IPS-18c (cell line): ENCODE results near the gene S100G.

Experiments
- H3K4me3 ChIP-seq: 2 replicates; pipeline ENCODE4 v1.7.0; 2013; ENCODE audit warnings: low read depth, mild to moderate bottlenecking, low read length, moderate library complexity; ENCODE audit not compliant: insufficient read depth
- H3K9me3 ChIP-seq: one replicate; pipeline ENCODE4 v1.6.1; 2013; ENCODE audit warnings: mild to moderate bottlenecking, low read length, moderate library complexity; ENCODE audit not compliant: control insufficient read depth, insufficient read depth

Gene S100G

DNA sequence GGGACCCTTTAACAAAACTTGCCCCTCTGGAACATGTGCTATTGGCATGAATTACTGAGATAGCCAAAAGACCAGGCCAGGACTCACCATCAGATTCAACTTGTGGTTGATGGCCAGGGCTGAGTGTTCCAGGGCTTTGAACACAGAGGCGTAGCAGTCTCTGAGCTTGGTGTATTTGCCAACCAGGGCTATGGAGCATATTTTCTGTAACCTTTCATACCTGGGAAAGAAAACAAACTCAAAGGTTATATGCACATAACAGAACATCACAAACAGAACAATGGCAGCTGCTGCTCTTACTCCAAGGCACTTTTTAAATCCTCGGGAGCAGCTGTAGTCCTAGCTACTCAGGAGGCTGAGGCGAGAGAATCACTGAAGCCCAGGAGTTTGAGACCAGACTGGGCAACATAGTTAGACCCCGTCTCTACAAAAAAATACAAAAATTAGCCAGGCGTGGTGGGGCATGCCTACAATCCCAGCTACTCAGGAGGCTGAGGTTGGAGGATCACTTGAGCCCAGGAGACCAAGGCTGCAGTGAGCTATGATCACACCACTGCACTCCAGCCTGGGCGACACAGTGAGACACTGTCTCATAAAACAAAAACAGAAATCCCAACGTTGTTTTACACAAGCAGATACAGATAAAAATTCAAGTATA lies 33.2 kb downstream of the S100G start:
- H3K4me3 ChIP-seq: no peak overlapping the region
- no peaks in the 10 kb centered on the region for H3K9me3 ChIP-seq

DNA sequence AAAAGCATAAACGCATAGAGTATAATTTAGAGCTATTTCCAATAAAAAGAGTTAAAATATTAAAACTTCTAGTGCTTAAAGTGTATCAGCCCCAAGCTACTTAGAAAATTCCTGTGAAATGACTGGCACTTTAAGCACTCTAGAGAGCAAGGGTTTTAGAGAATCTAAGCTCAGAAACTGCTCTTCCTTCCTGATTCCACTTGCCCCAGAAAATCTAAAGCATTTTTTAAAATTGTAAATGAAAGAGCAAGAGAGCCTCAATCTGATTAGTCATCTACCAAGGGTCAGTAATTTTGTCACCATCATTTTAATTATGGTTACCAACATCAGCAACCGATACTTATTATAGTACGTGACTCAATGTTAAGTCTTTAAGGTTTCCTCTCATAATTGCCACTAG lies 37.6 kb downstream of the S100G start:
- H3K4me3 ChIP-seq: no peak overlapping the region
- no peaks in the 10 kb centered on the region for H3K9me3 ChIP-seq

DNA sequence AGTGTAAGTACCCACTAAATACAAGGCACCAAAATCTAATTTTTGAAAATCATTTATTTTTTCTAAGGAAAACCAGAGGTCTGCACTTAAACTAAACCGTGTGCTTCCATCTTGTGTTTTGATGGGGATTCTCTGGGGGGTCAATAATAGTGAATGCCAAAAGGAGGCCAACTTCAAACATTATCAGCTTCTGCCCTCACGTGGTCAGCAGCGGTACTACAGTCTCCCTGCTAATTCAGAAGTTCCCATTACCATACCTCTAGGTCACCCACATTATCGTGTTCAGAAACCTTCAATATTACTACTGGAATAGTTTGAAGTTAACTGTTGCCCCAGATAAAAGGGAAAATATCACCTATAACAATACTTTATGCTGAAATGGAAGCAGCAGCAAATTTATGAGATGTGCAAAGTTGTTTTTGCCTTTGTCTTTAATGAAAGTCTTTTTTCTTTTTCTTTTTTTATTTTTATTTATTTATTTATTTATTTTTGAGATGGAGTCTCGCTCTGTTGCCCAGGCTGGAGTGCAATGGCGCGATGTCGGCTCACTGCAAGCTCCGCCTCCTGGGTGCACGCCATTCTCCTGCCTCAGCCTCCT lies 45.2 kb downstream of the S100G start:
- Histone ChIP-seq H3K9me3 (no peaks in the 10 kb centered on the region), H3K4me3 (no peak overlapping the region)

DNA sequence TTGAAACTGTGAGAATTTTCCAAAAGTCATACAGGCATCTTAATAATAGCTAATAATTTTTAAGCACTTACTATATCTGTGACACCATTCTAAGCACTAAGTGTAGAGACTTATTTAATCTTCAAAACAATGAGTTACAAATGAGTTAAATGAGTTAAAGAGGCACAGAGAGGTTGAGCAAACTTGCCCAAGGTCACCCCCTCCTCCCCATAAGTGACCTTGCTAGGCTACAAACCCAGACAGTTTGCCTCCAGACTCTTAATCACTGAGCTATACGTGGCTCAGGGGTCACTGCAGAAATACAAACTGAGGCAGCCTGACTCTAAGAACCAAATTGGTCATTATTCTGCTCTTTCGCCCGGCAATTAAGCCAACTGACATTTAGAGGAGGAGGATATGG lies 47.0 kb downstream of the S100G start:
- Histone ChIP-seq H3K9me3 (peaks cover 3% of the 10 kb centered on the region), H3K4me3 (no peak overlapping the region)

DNA sequence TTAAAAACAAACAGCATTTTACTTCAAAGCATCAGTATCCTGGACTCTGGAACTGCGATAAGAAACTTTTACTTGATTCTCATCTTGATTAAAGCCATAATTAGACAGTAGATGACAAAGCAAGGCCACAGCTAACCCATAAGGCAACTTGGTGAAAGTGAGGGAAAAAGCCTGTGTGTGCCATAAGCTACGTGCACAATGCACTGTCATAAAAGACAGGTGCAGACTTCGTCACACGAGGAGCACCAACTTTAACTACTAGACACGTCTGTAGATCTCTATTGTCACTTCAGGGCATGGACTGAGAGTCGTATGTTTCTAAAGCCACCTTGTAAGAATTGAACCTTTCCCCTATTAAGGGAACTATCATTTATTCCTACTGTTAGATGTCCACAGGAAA lies 49.4 kb downstream of the S100G start:
- H3K9me3 ChIP-seq: peaks cover 3% of the 10 kb centered on the region
- H3K4me3 ChIP-seq: no peak overlapping the region

DNA sequence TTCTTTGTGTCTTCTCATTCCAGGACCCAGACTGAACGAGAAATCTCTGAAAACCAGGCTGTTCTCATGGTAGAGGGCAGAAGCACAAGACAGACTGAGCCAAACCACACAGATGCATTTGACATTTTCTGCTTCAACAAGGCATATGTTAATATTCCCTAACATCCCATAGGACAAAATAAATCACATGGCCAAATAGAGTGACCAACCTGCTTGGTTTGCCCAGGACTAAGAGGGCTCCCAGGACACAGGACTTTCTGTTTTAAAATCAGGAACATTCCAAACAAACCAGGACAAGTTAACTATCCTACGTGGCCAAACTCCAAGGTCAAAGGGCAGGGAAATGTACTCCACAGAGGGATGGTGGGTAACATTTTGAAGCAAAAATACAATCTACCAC lies 50.8 kb downstream of the S100G start:
- Histone ChIP-seq H3K4me3 (no peak overlapping the region), H3K9me3 (peaks cover 3% of the 10 kb centered on the region)

DNA sequence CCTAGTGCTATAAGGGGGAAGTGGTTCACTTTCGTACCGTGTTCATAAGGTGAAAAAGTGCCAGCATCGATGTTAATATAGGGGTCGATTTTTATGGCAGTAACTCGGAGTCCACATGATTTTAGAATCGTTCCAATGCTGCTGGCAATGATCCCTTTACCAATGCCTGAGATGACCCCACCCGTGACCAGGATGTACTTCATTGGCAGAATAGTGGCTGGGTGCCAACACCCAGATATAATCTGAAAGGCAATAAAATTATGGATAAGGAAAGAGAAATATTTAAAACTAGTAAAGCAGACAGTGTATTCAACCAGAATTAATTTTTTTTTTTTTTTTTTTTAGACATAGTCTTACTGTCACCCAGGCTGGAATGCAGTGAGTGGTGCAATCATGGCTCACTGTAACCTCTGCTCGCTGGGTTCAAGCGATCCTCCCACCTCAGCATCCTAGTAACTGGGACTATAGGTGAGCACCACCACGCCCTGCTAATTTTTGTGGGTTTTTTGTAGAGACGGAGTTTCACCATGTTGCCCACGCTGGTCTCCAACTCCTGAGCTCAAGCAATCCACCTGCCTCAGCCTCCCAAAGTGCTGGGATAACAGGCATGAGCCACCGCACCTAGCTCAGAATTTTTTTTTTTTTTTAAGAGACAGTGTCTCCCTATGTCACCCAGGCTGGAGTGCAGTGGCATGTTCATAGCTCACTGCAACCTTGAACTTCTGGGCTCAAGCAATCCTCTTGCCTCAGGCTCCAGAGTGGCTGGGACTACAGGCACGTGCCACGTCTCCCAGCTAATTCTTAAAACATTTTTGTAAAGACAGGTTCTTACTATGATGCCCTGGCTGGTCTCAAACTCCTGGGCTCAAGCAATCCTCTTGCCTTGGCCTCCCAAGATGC lies 53.0 kb downstream of the S100G start:
- H3K9me3 ChIP-seq: peaks cover 3% of the 10 kb centered on the region
- H3K4me3 ChIP-seq: no peak overlapping the region
